PFSK-1 (cell line): ENCODE measurements around the gene MT1E.

Source experiments
- FOXP2 ChIP-seq: optimal IDR thresholded peaks from 2 replicates; pipeline ENCODE3; 2011; ENCODE audit warnings: borderline replicate concordance, control low read depth, inconsistent platforms; ENCODE audit not compliant: insufficient read depth; ENCODE audit errors: extremely low read length, extremely low read depth
- POLR2AphosphoS5 ChIP-seq: IDR thresholded peaks from 2 replicates; pipeline ENCODE4 v1.6.1; 2012; ENCODE audit warnings: low read depth, mild to moderate bottlenecking, control low read depth, low read length, moderate library complexity
- REST ChIP-seq, 2 experiments: IDR thresholded peaks; 2 replicates each; pipeline versions ENCODE4 v1.6.1 to v1.8.0; 2011 to 2012; ENCODE audit warnings: low read depth in 2 of 2, low read length in 2 of 2, control low read depth in 1 of 2, inconsistent platforms in 1 of 2, mild to moderate bottlenecking in 1 of 2, moderate library complexity in 1 of 2; ENCODE audit not compliant: insufficient read depth in 1 of 2
- SIN3A ChIP-seq: IDR thresholded peaks from 2 replicates; pipeline ENCODE4 v1.6.1; 2012; ENCODE audit warnings: mild to moderate bottlenecking, low read length, moderate library complexity, borderline replicate concordance; ENCODE audit not compliant: insufficient read depth
- TAF1 ChIP-seq: IDR thresholded peaks from 2 replicates; pipeline ENCODE4 v1.6.1; 2012; ENCODE audit warnings: low read length, control low read depth, borderline replicate concordance; ENCODE audit not compliant: insufficient read depth

The MT1E gene

GRCh38 chr16:56647641-56648431 lies 22.3 kb downstream of the MT1E start:
- TF ChIP-seq REST (IDR thresholded peaks at IDR 0.05; ENCODE audit: insufficient read depth in 1 of 2, low read depth in 2 of 2, low read length in 2 of 2) (no peak), SIN3A (no peak), TAF1 (no peak), FOXP2 (no peak), POLR2AphosphoS5 (no peak)

- TF ChIP-seq SIN3A (no peak), TAF1 (no peak), POLR2AphosphoS5 (no peak), FOXP2 (no peak), REST (IDR thresholded peaks at IDR 0.05; ENCODE audit: insufficient read depth in 1 of 2, low read depth in 2 of 2, low read length in 2 of 2) (no peak)
Observed at GRCh38 chr16:56649271-56649670, 23.7 kb downstream of the MT1E start.

- TF ChIP-seq SIN3A (no peak), POLR2AphosphoS5 (no peak), FOXP2 (no peak), REST (IDR thresholded peaks at IDR 0.05; ENCODE audit: insufficient read depth in 1 of 2, low read depth in 2 of 2, low read length in 2 of 2) (no peak), TAF1 (no peak)
Observed at GRCh38 chr16:56649820-56650219, 24.2 kb downstream of the MT1E start.

GRCh38 chr16:56651586-56651985 lies 26.0 kb downstream of the MT1E start, which contains the start of gene MT1B:
TSS of gene MT1B (plus strand) at chr16:56651886. CDS start at chr16:56651954, 68 bp downstream.
- no peak for TF ChIP-seq TAF1
- TF ChIP-seq POLR2AphosphoS5: no peak

- TF ChIP-seq SIN3A: no peak
- TF ChIP-seq TAF1: no peak
- no peak for TF ChIP-seq REST (IDR thresholded peaks at IDR 0.05; ENCODE audit: insufficient read depth in 1 of 2, low read depth in 2 of 2, low read length in 2 of 2)
- TF ChIP-seq FOXP2: no peak
- no peak for TF ChIP-seq POLR2AphosphoS5
Observed at GRCh38 chr16:56652600-56652999, 27.0 kb downstream of the MT1E start.
